ENCODE results near the gene IQUB. TPM values are rescaled to one million over a fixed set of nuclear protein-coding genes. Genes with fewer than 3 reads are reported as not detected.

The IQUB gene
- total and polyA plus RNA-seq, 2 donors (not counting 3 experiments of a cell fraction or from before 2014, with no cell fraction given) = 0.01 TPM; not detected in 1

- H3K4me2 ChIP-seq (ENCODE audit: insufficient read depth, low read length) = no peak overlapping the region
- H4K20me1 ChIP-seq (replicated peaks; ENCODE audit: control insufficient read depth, extremely low read depth, insufficient read depth, low read length) = no peaks in the 10 kb centered on the region
- no peaks in the 10 kb centered on the region for H3K9me3 ChIP-seq (replicated peaks; ENCODE audit: control insufficient read depth, insufficient read depth, low read length)
- peaks cover 5% of the 10 kb centered on the region for H3K4me1 ChIP-seq (ENCODE audit: control insufficient read depth, extremely low read depth, insufficient read depth, low read length)
- TF ChIP-seq, protein P1, sequence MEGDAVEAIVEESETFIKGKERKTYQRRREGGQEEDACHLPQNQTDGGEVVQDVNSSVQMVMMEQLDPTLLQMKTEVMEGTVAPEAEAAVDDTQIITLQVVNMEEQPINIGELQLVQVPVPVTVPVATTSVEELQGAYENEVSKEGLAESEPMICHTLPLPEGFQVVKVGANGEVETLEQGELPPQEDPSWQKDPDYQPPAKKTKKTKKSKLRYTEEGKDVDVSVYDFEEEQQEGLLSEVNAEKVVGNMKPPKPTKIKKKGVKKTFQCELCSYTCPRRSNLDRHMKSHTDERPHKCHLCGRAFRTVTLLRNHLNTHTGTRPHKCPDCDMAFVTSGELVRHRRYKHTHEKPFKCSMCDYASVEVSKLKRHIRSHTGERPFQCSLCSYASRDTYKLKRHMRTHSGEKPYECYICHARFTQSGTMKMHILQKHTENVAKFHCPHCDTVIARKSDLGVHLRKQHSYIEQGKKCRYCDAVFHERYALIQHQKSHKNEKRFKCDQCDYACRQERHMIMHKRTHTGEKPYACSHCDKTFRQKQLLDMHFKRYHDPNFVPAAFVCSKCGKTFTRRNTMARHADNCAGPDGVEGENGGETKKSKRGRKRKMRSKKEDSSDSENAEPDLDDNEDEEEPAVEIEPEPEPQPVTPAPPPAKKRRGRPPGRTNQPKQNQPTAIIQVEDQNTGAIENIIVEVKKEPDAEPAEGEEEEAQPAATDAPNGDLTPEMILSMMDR (IDR thresholded peaks at IDR 0.05; ENCODE audit: extremely low read depth in 1 of 2, insufficient read depth in 1 of 2, low read depth in 1 of 2, low read length in 2 of 2) = no peak
- H3K9me1 ChIP-seq (replicated peaks; ENCODE audit: control insufficient read depth, extremely low read depth, insufficient read depth, low read length) = no peaks in the 10 kb centered on the region
- no peak overlapping the region for H3K9ac ChIP-seq (replicated peaks; ENCODE audit: extremely low read depth, insufficient read depth, low read length)
- no peak overlapping the region for H2AFZ ChIP-seq (ENCODE audit: low read depth, low read length)
- dilution Hi-C loops (cut with MboI; ENCODE audit: extremely low pct_ligation_motif_present, low sequenced_read_pairs) = no loop called here
- POLR2A ChIA-PET = no interaction called here
- peaks cover 2% of the 10 kb centered on the region for H3K79me2 ChIP-seq (ENCODE audit: control insufficient read depth, insufficient read depth, low read length)
- intact Hi-C loops (cut with micrococcal nuclease) = no loop called here
- CTCF ChIA-PET = interaction anchor here (1.0 kb wide), 2 partner anchors 12 to 54 kb away, joined by 3 read pairs; no protein-coding TSS in a partner anchor
- H3K27ac ChIP-seq (ENCODE audit: insufficient read depth, low read depth, low read length) = no peak overlapping the region
- no peaks in the 10 kb centered on the region for H3K27me3 ChIP-seq (ENCODE audit: control insufficient read depth in 2 of 2, insufficient read depth in 2 of 2, low read length in 2 of 2)
- no peak for FAIRE-seq
- H3K36me3 ChIP-seq (ENCODE audit: control insufficient read depth in 2 of 2, extremely low read depth in 1 of 2, insufficient read depth in 2 of 2, low read length in 2 of 2) = peaks cover 2 to 3% of the 10 kb centered on the region in 2 experiments
- no peak overlapping the region for H3K4me3 ChIP-seq (replicated peaks in 1 of 3; ENCODE audit: insufficient read depth in 1 of 3, low read depth in 1 of 3, low read length in 3 of 3)
- no peak for DNase-seq (ENCODE audit: low read depth, low spot score)
- BruUV-seq (replicated peaks) = no TSS peak
Measured at GRCh38 chr7:123548406-123548805, 14.0 kb upstream of the IQUB start.

DNA sequence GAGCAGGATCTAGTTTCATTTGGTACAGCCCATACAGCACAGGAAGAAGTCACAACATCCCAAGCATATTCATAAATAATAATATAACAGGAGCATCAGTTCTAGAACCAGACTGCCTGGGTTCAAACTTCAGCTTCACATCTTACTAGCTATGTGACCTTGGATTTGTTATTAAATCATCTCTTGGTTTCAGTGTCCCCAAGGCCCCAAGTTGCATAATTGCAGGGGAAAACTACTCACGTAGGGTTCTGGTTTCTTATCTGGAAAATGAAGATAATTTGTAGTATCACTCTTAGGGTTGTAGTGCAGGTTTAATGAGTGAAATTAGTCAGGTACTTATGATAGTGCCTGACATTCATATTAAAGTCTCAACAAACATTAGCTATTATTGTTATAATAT is 5.5 kb upstream of the IQUB start:
- Histone ChIP-seq H3K79me2 (ENCODE audit: control insufficient read depth, insufficient read depth, low read length) (no peaks in the 10 kb centered on the region), H3K36me3 (ENCODE audit: control insufficient read depth in 2 of 2, extremely low read depth in 1 of 2, insufficient read depth in 2 of 2, low read length in 2 of 2) (peaks cover 0 to 2% of the 10 kb centered on the region in 2 experiments), H3K9ac (replicated peaks; ENCODE audit: extremely low read depth, insufficient read depth, low read length) (no peak overlapping the region), H3K4me3 (replicated peaks in 1 of 3; ENCODE audit: insufficient read depth in 1 of 3, low read depth in 1 of 3, low read length in 3 of 3) (no peak overlapping the region), H3K4me1 (ENCODE audit: control insufficient read depth, extremely low read depth, insufficient read depth, low read length) (peaks cover 20% of the 10 kb centered on the region), H3K27ac (ENCODE audit: insufficient read depth, low read depth, low read length) (no peak overlapping the region), H3K27me3 (ENCODE audit: control insufficient read depth in 2 of 2, insufficient read depth in 2 of 2, low read length in 2 of 2) (no peaks in the 10 kb centered on the region), H2AFZ (ENCODE audit: low read depth, low read length) (no peak overlapping the region), H4K20me1 (replicated peaks; ENCODE audit: control insufficient read depth, extremely low read depth, insufficient read depth, low read length) (no peaks in the 10 kb centered on the region), H3K9me3 (replicated peaks; ENCODE audit: control insufficient read depth, insufficient read depth, low read length) (no peaks in the 10 kb centered on the region), H3K4me2 (ENCODE audit: insufficient read depth, low read length) (no peak overlapping the region), H3K9me1 (replicated peaks; ENCODE audit: control insufficient read depth, extremely low read depth, insufficient read depth, low read length) (no peaks in the 10 kb centered on the region)
- FAIRE-seq (no peak), DNase-seq (ENCODE audit: low read depth, low spot score) (no peak)
- ChIA-PET CTCF (interaction anchor here (0.6 to 5.0 kb wide), 2 partner anchors 30 to 45 kb away, joined by 3 to 60 read pairs; no protein-coding TSS in a partner anchor), POLR2A (interaction anchor here (0.6 kb wide), 1 partner anchor 44 kb away, joined by 4 read pairs; no protein-coding TSS in a partner anchor)
- no TSS peak for BruUV-seq (replicated peaks)
- TF ChIP-seq, protein P1 (IDR thresholded peaks at IDR 0.05; ENCODE audit: extremely low read depth in 1 of 2, insufficient read depth in 1 of 2, low read depth in 1 of 2, low read length in 2 of 2) = no peak
- TF ChIP-seq POLR2A (IDR thresholded peaks at IDR 0.05; ENCODE audit: low read depth, low read length) (no peak), MYC (IDR thresholded peaks at IDR 0.05; ENCODE audit: low read depth, low read length) (no peak), GATA2 (IDR thresholded peaks at IDR 0.05; ENCODE audit: insufficient read depth, insufficient read length, low read depth, low read length) (no peak), JUN (IDR thresholded peaks at IDR 0.05; ENCODE audit: borderline replicate concordance, insufficient read depth, insufficient read length, low read depth) (no peak), EZH2 (IDR thresholded peaks at IDR 0.05; ENCODE audit: borderline replicate concordance, low read depth, low read length, severe bottlenecking) (no peak), FOS (IDR thresholded peaks at IDR 0.05; ENCODE audit: borderline replicate concordance, insufficient read depth, low read length) (no peak), POLR2AphosphoS5 (IDR thresholded peaks at IDR 0.05; ENCODE audit: insufficient read depth, low read depth, low read length) (no peak)
- TF ChIP-seq, protein P2, sequence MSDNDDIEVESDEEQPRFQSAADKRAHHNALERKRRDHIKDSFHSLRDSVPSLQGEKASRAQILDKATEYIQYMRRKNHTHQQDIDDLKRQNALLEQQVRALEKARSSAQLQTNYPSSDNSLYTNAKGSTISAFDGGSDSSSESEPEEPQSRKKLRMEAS (IDR thresholded peaks at IDR 0.05; ENCODE audit: insufficient read depth, insufficient read length) = no peak
- dilution Hi-C loops (cut with MboI; ENCODE audit: extremely low pct_ligation_motif_present, low sequenced_read_pairs) = no loop called here
- intact Hi-C loops (cut with micrococcal nuclease) = loop anchor here (10.0 kb wide), 2 partner anchors 495 to 735 kb away; no protein-coding TSS in a partner anchor

All from endothelial cell of umbilical vein (primary cell).